ENCODE results near the gene PCDHGA5.
"Not testable (repeated sequence)": the region's sequence is repeated elsewhere in the genome, so short reads cannot be mapped to it uniquely, and the experiment has no call there.

PCDHGA5 gene

GRCh38 chr5:141373673-141374317 lies 9.8 kb downstream of the PCDHGA5 start, which contains the start of gene PCDHGA6:
PCDHGA6 (plus strand) TSS chr5:141373891; CDS start chr5:141374084, 193 bp downstream.
- ChIA-PET POLR2A (no interaction called here), CTCF (interaction anchor here (1.1 to 1.8 kb wide), 3 partner anchors 21 to 39 kb away, joined by 3 to 6 read pairs (median 4); partner anchors contain the start of gene PCDHGA10)
- DNase-seq (ENCODE audit: extremely low spot score): no peak
- TF ChIP-seq CTCF (IDR thresholded peaks at IDR 0.05; ENCODE audit: control extremely low read depth, extremely low read depth, low read depth, missing control alignments): peak; percentile 32

- POLR2A ChIA-PET: no interaction called here
These were observed 10.7 kb downstream of the PCDHGA5 start for GRCh38 chr5:141374627-141375026.

GRCh38 chr5:141375444-141376155 lies 11.6 kb downstream of the PCDHGA5 start:
- CTCF ChIA-PET: interaction anchor here (1.0 kb wide), 1 partner anchor 11 kb away, joined by 3 read pairs; the partner anchor contains the start of gene PCDHGA5
- DNase-seq (ENCODE audit: extremely low spot score); POLR2A ChIA-PET: not testable (repeated sequence)

More at GRCh38 chr5:141374627-141375026, 10.7 kb downstream of the PCDHGA5 start:
- no peak for DNase-seq (ENCODE audit: extremely low spot score)
- CTCF ChIA-PET: interaction anchor here (1.0 to 1.8 kb wide), 4 partner anchors 10 to 39 kb away, joined by 3 to 6 read pairs (median 4); partner anchors contain the start of genes PCDHGA10 and PCDHGA5
- no peak for TF ChIP-seq CTCF (IDR thresholded peaks at IDR 0.05; ENCODE audit: control extremely low read depth, extremely low read depth, low read depth, missing control alignments)

GRCh38 chr5:141382469-141383294 lies 18.7 kb downstream of the PCDHGA5 start, which contains the start of gene PCDHGA7:
PCDHGA7 (plus strand) TSS chr5:141382742; CDS start chr5:141382900, 158 bp downstream.
- peak; percentile 47 for DNase-seq (ENCODE audit: extremely low spot score)
- POLR2A ChIA-PET: no interaction called here
- CTCF ChIA-PET: interaction anchor here (1.1 to 1.2 kb wide), 2 partner anchors 23 to 38 kb away, joined by 3 read pairs; partner anchors contain the start of gene PCDHGA11
- TF ChIP-seq CTCF (IDR thresholded peaks at IDR 0.05; ENCODE audit: control extremely low read depth, extremely low read depth, low read depth, missing control alignments): peak; percentile 36

GRCh38 chr5:141383345-141383744 lies 19.4 kb downstream of the PCDHGA5 start:
- ChIA-PET POLR2A (no interaction called here), CTCF (interaction anchor here (1.1 to 1.2 kb wide), 2 partner anchors 22 to 38 kb away, joined by 3 read pairs; partner anchors contain the start of gene PCDHGA11)
- DNase-seq (ENCODE audit: extremely low spot score): no peak
- TF ChIP-seq CTCF (IDR thresholded peaks at IDR 0.05; ENCODE audit: control extremely low read depth, extremely low read depth, low read depth, missing control alignments): no peak

- CTCF ChIA-PET: no interaction called here
These were observed 20.7 kb downstream of the PCDHGA5 start for GRCh38 chr5:141384471-141385267.

GRCh38 chr5:141387557-141388311 lies 23.8 kb downstream of the PCDHGA5 start, which contains the start of gene PCDHGB4:
PCDHGB4 (plus strand) TSS chr5:141387698; CDS start chr5:141387885, 187 bp downstream.
- POLR2A ChIA-PET: not testable (repeated sequence)
- CTCF ChIA-PET: interaction anchor here (1.5 kb wide), 1 partner anchor 25 kb away, joined by 4 read pairs; the partner anchor contains the start of gene PCDHGA10
- peak; percentile 58 for DNase-seq (ENCODE audit: extremely low spot score)

More at GRCh38 chr5:141384471-141385267, 20.7 kb downstream of the PCDHGA5 start:
- POLR2A ChIA-PET: no interaction called here
- TF ChIP-seq CTCF (IDR thresholded peaks at IDR 0.05; ENCODE audit: control extremely low read depth, extremely low read depth, low read depth, missing control alignments): no peak
- DNase-seq (ENCODE audit: extremely low spot score): no peak

Measured in GM10248 (cell line).